Measurements from ENCODE around the gene ARMCX4.

- no peak for TF ChIP-seq CTCF (IDR thresholded peaks at IDR 0.05)
- no peak for TF ChIP-seq POLR2A (IDR thresholded peaks at IDR 0.05)
Observed at GRCh38 chrX:101507372-101507771, 22.1 kb downstream of the ARMCX4 start.

All from body of pancreas (tissue), 4 donors.